Measurements from ENCODE around the gene C1QTNF1. TPM values are rescaled to one million over a fixed set of nuclear protein-coding genes. Genes with fewer than 3 reads are reported as not detected.

C1QTNF1 gene
- total and polyA plus RNA-seq, 2 experiments from 2014 or later, result 9.5 to 13.3 TPM

DNA sequence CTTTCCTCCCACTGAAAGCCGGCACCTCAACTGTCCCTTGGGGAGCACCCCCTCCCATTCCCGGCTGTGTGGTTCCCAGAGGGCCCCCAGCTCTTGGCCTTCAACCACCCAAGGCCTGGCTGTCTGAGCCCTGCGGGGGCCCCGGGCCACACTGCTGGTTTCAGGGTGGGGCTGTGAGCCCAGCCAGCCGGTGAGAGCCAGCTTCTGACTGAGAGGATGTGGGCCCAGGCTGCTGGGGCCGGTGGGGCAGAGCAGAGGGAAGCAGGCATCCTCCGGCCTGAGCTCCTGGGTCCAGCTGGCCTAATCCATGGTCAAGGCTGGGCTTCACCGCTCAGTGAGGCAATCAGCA lies 43.4 kb upstream of the C1QTNF1 start:
- Histone ChIP-seq H3K27ac (peak overlapping the region; percentile 53), H3K36me3 (replicated peaks; ENCODE audit: insufficient read depth, low read depth) (no peaks in the 10 kb centered on the region), H3K4me1 (ENCODE audit: insufficient read depth) (peaks cover 25% of the 10 kb centered on the region), H3K4me2 (no peak overlapping the region), H4K20me1 (ENCODE audit: insufficient read depth, poor library complexity, severe bottlenecking) (no peaks in the 10 kb centered on the region), H3K27me3 (no peaks in the 10 kb centered on the region), H3K79me2 (peaks cover 16% of the 10 kb centered on the region), H3K4me3 (no peak overlapping the region), H3K9me3 (ENCODE audit: low read depth) (no peaks in the 10 kb centered on the region), H3K9me2 (replicated peaks; ENCODE audit: insufficient read depth) (no peaks in the 10 kb centered on the region), H2AFZ (no peak overlapping the region)
- DNase-seq (ENCODE audit: low spot score), result no peak
- WGBS (ENCODE audit: low lambda C conversion rate, missing lambda C conversion rate), result 82% methylated on average over 8 of the region's 8 CpGs
- TF ChIP-seq, protein P1, sequence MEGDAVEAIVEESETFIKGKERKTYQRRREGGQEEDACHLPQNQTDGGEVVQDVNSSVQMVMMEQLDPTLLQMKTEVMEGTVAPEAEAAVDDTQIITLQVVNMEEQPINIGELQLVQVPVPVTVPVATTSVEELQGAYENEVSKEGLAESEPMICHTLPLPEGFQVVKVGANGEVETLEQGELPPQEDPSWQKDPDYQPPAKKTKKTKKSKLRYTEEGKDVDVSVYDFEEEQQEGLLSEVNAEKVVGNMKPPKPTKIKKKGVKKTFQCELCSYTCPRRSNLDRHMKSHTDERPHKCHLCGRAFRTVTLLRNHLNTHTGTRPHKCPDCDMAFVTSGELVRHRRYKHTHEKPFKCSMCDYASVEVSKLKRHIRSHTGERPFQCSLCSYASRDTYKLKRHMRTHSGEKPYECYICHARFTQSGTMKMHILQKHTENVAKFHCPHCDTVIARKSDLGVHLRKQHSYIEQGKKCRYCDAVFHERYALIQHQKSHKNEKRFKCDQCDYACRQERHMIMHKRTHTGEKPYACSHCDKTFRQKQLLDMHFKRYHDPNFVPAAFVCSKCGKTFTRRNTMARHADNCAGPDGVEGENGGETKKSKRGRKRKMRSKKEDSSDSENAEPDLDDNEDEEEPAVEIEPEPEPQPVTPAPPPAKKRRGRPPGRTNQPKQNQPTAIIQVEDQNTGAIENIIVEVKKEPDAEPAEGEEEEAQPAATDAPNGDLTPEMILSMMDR (IDR thresholded peaks at IDR 0.05; ENCODE audit: poor library complexity), result no peak
- TF ChIP-seq EZH2phosphoT487 (IDR thresholded peaks at IDR 0.05; ENCODE audit: low read depth, severe bottlenecking, unreplicated experiment) (no peak), EZH2 (IDR thresholded peaks at IDR 0.05; ENCODE audit: borderline replicate concordance) (no peak)

- H3K27ac ChIP-seq, result no peak overlapping the region
- no peaks in the 10 kb centered on the region for H3K27me3 ChIP-seq
- no peak overlapping the region for H3K4me2 ChIP-seq
- no peak for DNase-seq (ENCODE audit: low spot score)
- no peaks in the 10 kb centered on the region for H3K9me3 ChIP-seq (ENCODE audit: low read depth)
- no peaks in the 10 kb centered on the region for H3K9me2 ChIP-seq (replicated peaks; ENCODE audit: insufficient read depth)
- no peak overlapping the region for H3K4me3 ChIP-seq
- H4K20me1 ChIP-seq (ENCODE audit: insufficient read depth, poor library complexity, severe bottlenecking), result no peaks in the 10 kb centered on the region
- H3K79me2 ChIP-seq, result peaks cover 16% of the 10 kb centered on the region
- no peak overlapping the region for H2AFZ ChIP-seq
- TF ChIP-seq EZH2phosphoT487 (IDR thresholded peaks at IDR 0.05; ENCODE audit: low read depth, severe bottlenecking, unreplicated experiment) (no peak), EZH2 (IDR thresholded peaks at IDR 0.05; ENCODE audit: borderline replicate concordance) (no peak)
- TF ChIP-seq, protein P1 (IDR thresholded peaks at IDR 0.05; ENCODE audit: poor library complexity), result no peak
- H3K4me1 ChIP-seq (ENCODE audit: insufficient read depth), result peaks cover 23% of the 10 kb centered on the region
- no peaks in the 10 kb centered on the region for H3K36me3 ChIP-seq (replicated peaks; ENCODE audit: insufficient read depth, low read depth)
- 90% methylated on average over 16 of the region's 16 CpGs for WGBS (ENCODE audit: low lambda C conversion rate, missing lambda C conversion rate)
Observed at GRCh38 chr17:78981010-78981888, 42.7 kb upstream of the C1QTNF1 start.

DNA sequence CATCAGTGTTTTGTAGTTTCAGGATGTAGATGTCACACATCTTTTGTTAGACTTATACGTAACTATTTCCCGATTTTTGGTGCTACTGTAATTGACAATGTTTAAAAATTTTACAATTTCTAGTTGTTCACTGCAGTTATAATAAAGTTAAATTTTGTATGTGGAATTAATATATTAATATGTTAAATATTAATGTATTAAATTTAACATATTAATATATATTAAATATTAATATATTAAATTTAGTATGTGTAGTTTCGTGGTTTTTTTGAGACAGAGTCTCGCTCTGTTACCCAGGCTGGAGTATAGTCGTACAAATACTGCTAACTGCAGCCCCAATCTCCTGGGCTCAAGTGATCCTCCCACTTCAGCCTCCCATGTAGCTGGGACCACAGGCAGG lies 38.6 kb upstream of the C1QTNF1 start:
- Histone ChIP-seq H3K27me3 (no peaks in the 10 kb centered on the region), H2AFZ (no peak overlapping the region), H3K9me3 (ENCODE audit: low read depth) (no peaks in the 10 kb centered on the region), H3K9me2 (replicated peaks; ENCODE audit: insufficient read depth) (no peaks in the 10 kb centered on the region), H3K4me3 (no peak overlapping the region), H3K27ac (no peak overlapping the region), H3K4me2 (no peak overlapping the region), H3K36me3 (replicated peaks; ENCODE audit: insufficient read depth, low read depth) (no peaks in the 10 kb centered on the region), H4K20me1 (ENCODE audit: insufficient read depth, poor library complexity, severe bottlenecking) (no peaks in the 10 kb centered on the region), H3K79me2 (no peaks in the 10 kb centered on the region), H3K4me1 (ENCODE audit: insufficient read depth) (peaks cover 11% of the 10 kb centered on the region)
- WGBS (ENCODE audit: low lambda C conversion rate, missing lambda C conversion rate), result 97% methylated on average over 5 of the region's 5 CpGs
- no peak for DNase-seq (ENCODE audit: low spot score)
- TF ChIP-seq EZH2phosphoT487 (IDR thresholded peaks at IDR 0.05; ENCODE audit: low read depth, severe bottlenecking, unreplicated experiment), result no peak
- TF ChIP-seq, protein P1 (IDR thresholded peaks at IDR 0.05; ENCODE audit: poor library complexity), result no peak
- TF ChIP-seq EZH2 (IDR thresholded peaks at IDR 0.05; ENCODE audit: borderline replicate concordance), result no peak

Data from hepatocyte (in vitro differentiated cells).